ENCODE data around the gene SCIMP. TPM values are rescaled to one million over a fixed set of nuclear protein-coding genes. Genes with fewer than 3 reads are reported as not detected.

The SCIMP gene
- total and polyA plus RNA-seq, 9 of the 15 experiments (the other 6 are each of a cell fraction or from before 2014, with no cell fraction given): 0.01 to 0.11 (median 0.04) TPM; not detected in 6

GRCh38 chr17:5262416-5262991 lies 27.8 kb upstream of the SCIMP start:
- no peak overlapping the region for H2AFZ ChIP-seq (ENCODE audit: low read depth, low read length)
- in situ Hi-C loops (cut with MboI) (no loop called here), intact Hi-C loops (cut with micrococcal nuclease) (no loop called here)
- no peaks in the 10 kb centered on the region for H3K4me1 ChIP-seq (replicated peaks in 1 of 2; ENCODE audit: control insufficient read depth in 2 of 2, insufficient read depth in 2 of 2, low read length in 2 of 2)
- H3K9me3 ChIP-seq (replicated peaks; ENCODE audit: control insufficient read depth, insufficient read depth, low read depth, low read length): no peaks in the 10 kb centered on the region
- no peaks in the 10 kb centered on the region for H3K36me3 ChIP-seq (ENCODE audit: control insufficient read depth, insufficient read depth, low read length)
- 0% methylated on average over 2 of the region's 2 CpGs for WGBS (ENCODE audit: insufficient coverage, low coverage, missing lambda C conversion rate)
- no peak overlapping the region for H3K4me3 ChIP-seq
- DNase-seq (ENCODE audit: extremely low read depth in 1 of 4, low spot score in 3 of 4): no peak
- no peak for FAIRE-seq
- no peak overlapping the region for H3K27ac ChIP-seq (ENCODE audit: extremely low read depth, low read depth, low read length)
- H4K20me1 ChIP-seq (replicated peaks; ENCODE audit: control insufficient read depth, insufficient read depth, low read length): no peaks in the 10 kb centered on the region
- H3K4me2 ChIP-seq (ENCODE audit: insufficient read depth, low read length): no peak overlapping the region
- TF ChIP-seq, protein P1, sequence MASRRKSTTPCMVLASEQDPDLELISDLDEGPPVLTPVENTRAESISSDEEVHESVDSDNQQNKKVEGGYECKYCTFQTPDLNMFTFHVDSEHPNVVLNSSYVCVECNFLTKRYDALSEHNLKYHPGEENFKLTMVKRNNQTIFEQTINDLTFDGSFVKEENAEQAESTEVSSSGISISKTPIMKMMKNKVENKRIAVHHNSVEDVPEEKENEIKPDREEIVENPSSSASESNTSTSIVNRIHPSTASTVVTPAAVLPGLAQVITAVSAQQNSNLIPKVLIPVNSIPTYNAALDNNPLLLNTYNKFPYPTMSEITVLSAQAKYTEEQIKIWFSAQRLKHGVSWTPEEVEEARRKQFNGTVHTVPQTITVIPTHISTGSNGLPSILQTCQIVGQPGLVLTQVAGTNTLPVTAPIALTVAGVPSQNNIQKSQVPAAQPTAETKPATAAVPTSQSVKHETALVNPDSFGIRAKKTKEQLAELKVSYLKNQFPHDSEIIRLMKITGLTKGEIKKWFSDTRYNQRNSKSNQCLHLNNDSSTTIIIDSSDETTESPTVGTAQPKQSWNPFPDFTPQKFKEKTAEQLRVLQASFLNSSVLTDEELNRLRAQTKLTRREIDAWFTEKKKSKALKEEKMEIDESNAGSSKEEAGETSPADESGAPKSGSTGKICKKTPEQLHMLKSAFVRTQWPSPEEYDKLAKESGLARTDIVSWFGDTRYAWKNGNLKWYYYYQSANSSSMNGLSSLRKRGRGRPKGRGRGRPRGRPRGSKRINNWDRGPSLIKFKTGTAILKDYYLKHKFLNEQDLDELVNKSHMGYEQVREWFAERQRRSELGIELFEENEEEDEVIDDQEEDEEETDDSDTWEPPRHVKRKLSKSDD (conservative IDR thresholded peaks at IDR 0.05; ENCODE audit: low read length): no peak
- TF ChIP-seq KLF10 (CRISPR knock-in tag; IDR thresholded peaks at IDR 0.05): no peak
- TF ChIP-seq TRIM28 (IDR thresholded peaks at IDR 0.05): no peak
- TF ChIP-seq ZNF134 (CRISPR knock-in tag; conservative IDR thresholded peaks at IDR 0.05): no peak
- no peak for TF ChIP-seq CGGBP1 (CRISPR knock-in tag; IDR thresholded peaks at IDR 0.05)
- TF ChIP-seq, protein P2, sequence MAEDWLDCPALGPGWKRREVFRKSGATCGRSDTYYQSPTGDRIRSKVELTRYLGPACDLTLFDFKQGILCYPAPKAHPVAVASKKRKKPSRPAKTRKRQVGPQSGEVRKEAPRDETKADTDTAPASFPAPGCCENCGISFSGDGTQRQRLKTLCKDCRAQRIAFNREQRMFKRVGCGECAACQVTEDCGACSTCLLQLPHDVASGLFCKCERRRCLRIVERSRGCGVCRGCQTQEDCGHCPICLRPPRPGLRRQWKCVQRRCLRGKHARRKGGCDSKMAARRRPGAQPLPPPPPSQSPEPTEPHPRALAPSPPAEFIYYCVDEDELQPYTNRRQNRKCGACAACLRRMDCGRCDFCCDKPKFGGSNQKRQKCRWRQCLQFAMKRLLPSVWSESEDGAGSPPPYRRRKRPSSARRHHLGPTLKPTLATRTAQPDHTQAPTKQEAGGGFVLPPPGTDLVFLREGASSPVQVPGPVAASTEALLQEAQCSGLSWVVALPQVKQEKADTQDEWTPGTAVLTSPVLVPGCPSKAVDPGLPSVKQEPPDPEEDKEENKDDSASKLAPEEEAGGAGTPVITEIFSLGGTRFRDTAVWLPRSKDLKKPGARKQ (CRISPR knock-in tag; IDR thresholded peaks at IDR 0.05): no peak
- TF ChIP-seq KDM1A (IDR thresholded peaks at IDR 0.05): no peak
- no peak for TF ChIP-seq CBFB (CRISPR knock-in tag; IDR thresholded peaks at IDR 0.05)
- TF ChIP-seq CAMTA2 (CRISPR knock-in tag; conservative IDR thresholded peaks at IDR 0.05): no peak
- H3K79me2 ChIP-seq (ENCODE audit: control insufficient read depth, insufficient read depth, low read length): no peaks in the 10 kb centered on the region
- H3K9ac ChIP-seq (ENCODE audit: insufficient read depth in 1 of 2, low read depth in 2 of 2, low read length in 2 of 2): no peak overlapping the region
- ChIA-PET CTCF (ENCODE audit: low intra/inter-chr PET ratio) (no interaction called here), POLR2A (interaction anchor here (0.7 kb wide), 1 partner anchor 19 kb away, joined by 4 read pairs; the partner anchor contains the start of gene RABEP1)
- ATAC-seq: no peak
- H3K27me3 ChIP-seq (ENCODE audit: control insufficient read depth in 2 of 2, insufficient read depth in 2 of 2, low read length in 2 of 2): peaks cover 0 to 6% of the 10 kb centered on the region in 2 experiments; a peak in 2 of 5 replicates
- H3K9me1 ChIP-seq (ENCODE audit: control insufficient read depth, insufficient read depth, low read length): no peaks in the 10 kb centered on the region
- BruUV-seq (replicated peaks): no TSS peak
